ENCODE results near the gene ELANE.

GRCh38 chr19:870314-870713, 18.2 kb downstream of the ELANE start:
- TF ChIP-seq CTCF (IDR thresholded peaks at IDR 0.05), result no peak
- TF ChIP-seq POLR2A (IDR thresholded peaks at IDR 0.05), result no peak
- TF ChIP-seq POLR2AphosphoS5 (IDR thresholded peaks at IDR 0.05), result no peak

Data from prostate gland (tissue), 2 donors.